Ramos (cell line): ENCODE data around the gene CAMK2D.

ENCODE experiments used
- in situ Hi-C: fragments of 300-500 bp; cut with MboI; formaldehyde crosslinking; loops from one replicate; pipeline ENCODE4 v1.14.3; 2022; ENCODE audit warnings: low sequenced_read_pairs; ENCODE audit not compliant: unreplicated experiment

Gene CAMK2D

GRCh38 chr4:113503691-113504090 is 257.8 kb downstream of the CAMK2D start:
- in situ Hi-C loops, result no loop called here

GRCh38 chr4:113502906-113503305 is 258.6 kb downstream of the CAMK2D start:
- in situ Hi-C loops, result no loop called here

GRCh38 chr4:113502476-113502875 is 259.1 kb downstream of the CAMK2D start:
- in situ Hi-C loops, result no loop called here

- in situ Hi-C loops, result no loop called here
Measured at GRCh38 chr4:113500424-113500823, 261.1 kb downstream of the CAMK2D start.

- in situ Hi-C loops, result no loop called here
Measured at GRCh38 chr4:113499696-113500095, 261.8 kb downstream of the CAMK2D start.

- in situ Hi-C loops, result no loop called here
Measured at GRCh38 chr4:113499166-113499565, 262.4 kb downstream of the CAMK2D start.

GRCh38 chr4:113497154-113497884 is 264.2 kb downstream of the CAMK2D start:
- in situ Hi-C loops, result no loop called here

GRCh38 chr4:113496698-113497097 is 264.8 kb downstream of the CAMK2D start:
- in situ Hi-C loops, result no loop called here

- in situ Hi-C loops, result no loop called here
Measured at GRCh38 chr4:113495790-113496189, 265.7 kb downstream of the CAMK2D start.

GRCh38 chr4:113483131-113483530 is 278.4 kb downstream of the CAMK2D start:
- in situ Hi-C loops, result no loop called here

- in situ Hi-C loops, result no loop called here
Measured at GRCh38 chr4:113482325-113482724, 279.2 kb downstream of the CAMK2D start.

GRCh38 chr4:113481820-113482219 is 279.7 kb downstream of the CAMK2D start:
- in situ Hi-C loops, result no loop called here

- in situ Hi-C loops, result no loop called here
Measured at GRCh38 chr4:113480109-113480508, 281.4 kb downstream of the CAMK2D start.

GRCh38 chr4:113478032-113478431 is 283.5 kb downstream of the CAMK2D start:
- in situ Hi-C loops, result no loop called here

- in situ Hi-C loops, result no loop called here
Measured at GRCh38 chr4:113476800-113477199, 284.7 kb downstream of the CAMK2D start.

GRCh38 chr4:113474017-113474416 is 287.5 kb downstream of the CAMK2D start:
- in situ Hi-C loops, result no loop called here

- in situ Hi-C loops, result no loop called here
Measured at GRCh38 chr4:113472864-113473263, 288.7 kb downstream of the CAMK2D start.

GRCh38 chr4:113471146-113471860 is 290.2 kb downstream of the CAMK2D start:
- in situ Hi-C loops, result no loop called here

GRCh38 chr4:113469926-113470325 is 291.6 kb downstream of the CAMK2D start:
- in situ Hi-C loops, result no loop called here

GRCh38 chr4:113469023-113469390 is 292.5 kb downstream of the CAMK2D start:
- in situ Hi-C loops, result no loop called here

GRCh38 chr4:113468165-113469022 is 293.1 kb downstream of the CAMK2D start:
- in situ Hi-C loops, result no loop called here
